ENCODE data around the gene GALNT14.

DNA sequence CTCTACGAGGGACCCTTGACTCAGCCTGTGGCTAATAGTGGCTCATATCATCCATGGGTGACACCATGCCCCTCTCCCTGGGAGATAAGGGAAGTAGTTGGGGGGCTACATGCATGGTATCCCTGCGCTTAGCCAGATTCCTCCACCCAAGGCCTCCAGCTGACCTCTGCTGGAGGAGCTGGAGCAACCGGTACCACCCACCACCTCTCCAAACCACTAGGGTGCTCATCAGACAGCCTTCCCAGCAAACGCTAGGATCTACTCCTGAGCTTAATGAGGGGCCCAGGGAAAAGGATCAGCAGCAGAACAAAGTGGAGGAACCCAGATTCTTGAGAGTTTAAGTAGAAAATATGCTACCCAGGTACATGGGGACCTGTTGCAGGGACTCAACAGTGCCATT, 255.1 kb downstream of the GALNT14 start:
- TF ChIP-seq CTCF (IDR thresholded peaks at IDR 0.05; ENCODE audit: borderline replicate concordance, extremely low read depth, low read length, poor library complexity, severe bottlenecking) (no peak), EZH2 (IDR thresholded peaks at IDR 0.05; ENCODE audit: borderline replicate concordance, low read depth, low read length, severe bottlenecking) (no peak)
